Stimulated activated CD8-positive, alpha-beta memory T cell treated with anti-CD3 and anti-CD28 coated beads, Interleukin-15, amount 100 ng/mL, for 24 hours (primary cell): ENCODE measurements around the gene METTL5.
A peak's percentile ranks its signal among the peaks of the same experiment; 100 is the strongest.
"Not testable (repeated sequence)": the region's sequence is repeated elsewhere in the genome, so short reads cannot be mapped to it uniquely, and the experiment has no call there.

ENCODE experiments used
- DNase-seq: peaks from one replicate; pipeline ENCODE4 v3.0.0-alpha.2; 2020; ENCODE audit warnings: low read depth

The METTL5 gene

DNA sequence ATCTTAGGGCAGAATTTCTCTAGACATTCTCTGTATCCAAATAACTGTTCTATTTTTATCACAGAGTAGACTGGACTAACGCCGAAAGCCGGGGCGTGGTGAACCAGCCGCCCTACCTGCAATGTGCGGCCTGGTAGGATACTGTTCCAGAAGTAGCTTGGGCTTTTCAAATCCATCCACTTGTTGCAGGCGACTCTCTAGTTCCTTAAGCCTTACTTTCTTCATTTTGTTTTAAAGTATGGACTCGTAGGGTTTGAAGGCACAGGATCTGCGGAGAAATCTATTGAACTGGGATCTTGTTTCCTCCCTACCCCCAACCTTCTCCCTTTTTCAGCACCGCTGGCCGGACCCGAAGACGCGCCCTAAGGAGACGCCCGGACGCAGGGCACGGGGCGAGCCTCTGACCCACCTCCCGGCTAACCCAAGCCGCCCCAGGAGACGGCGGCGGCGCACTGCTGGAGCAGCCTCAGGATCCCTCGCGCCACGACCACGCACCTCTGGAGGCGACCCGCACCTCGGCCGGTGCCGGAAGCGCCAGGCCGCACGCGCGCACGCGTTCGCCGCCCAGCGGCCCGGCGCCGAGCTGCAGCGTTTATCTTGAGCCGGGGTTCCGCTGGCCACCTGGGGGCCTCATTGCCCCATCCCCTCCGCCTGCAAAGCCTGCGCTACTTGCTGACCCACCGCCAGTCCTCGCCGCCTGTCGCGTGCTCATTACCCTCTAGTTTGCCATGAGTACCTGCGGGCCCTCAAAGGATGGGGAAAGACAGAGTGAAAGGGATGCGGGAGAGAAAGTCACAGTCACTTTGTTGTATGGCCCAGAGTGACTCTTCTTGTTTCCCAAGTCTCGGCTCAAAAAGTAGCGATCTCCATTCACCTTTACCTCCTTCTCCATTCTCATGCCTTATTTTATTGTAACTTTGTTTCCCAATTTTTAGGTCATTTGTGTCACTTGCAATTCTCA, at the start of gene METTL5:
TSS of gene METTL5 (minus strand) at position 533 of the 961 bp plus-strand sequence. CDS start at position 225, 308 bp downstream.
- peak; percentile 64 for DNase-seq

DNA sequence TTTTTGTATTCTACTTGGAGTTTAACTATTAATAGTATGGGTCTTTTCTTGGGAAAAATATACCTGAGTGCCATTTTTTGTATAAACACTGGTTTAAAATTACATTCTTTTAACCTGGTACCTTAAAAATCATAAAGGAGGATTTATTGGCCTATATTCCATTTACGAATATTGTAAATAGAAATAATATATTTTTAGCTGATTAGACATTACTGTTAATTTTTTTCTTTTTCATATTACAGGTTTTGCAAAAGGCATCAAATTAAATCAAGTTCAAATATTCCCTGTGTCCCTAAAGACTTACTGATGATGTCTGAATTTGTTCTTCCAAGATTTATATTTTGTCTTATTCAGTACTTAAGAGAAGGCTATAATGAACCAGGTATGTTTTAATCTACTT, 47.3 kb upstream of the METTL5 start:
- DNase-seq = no peak

DNA sequence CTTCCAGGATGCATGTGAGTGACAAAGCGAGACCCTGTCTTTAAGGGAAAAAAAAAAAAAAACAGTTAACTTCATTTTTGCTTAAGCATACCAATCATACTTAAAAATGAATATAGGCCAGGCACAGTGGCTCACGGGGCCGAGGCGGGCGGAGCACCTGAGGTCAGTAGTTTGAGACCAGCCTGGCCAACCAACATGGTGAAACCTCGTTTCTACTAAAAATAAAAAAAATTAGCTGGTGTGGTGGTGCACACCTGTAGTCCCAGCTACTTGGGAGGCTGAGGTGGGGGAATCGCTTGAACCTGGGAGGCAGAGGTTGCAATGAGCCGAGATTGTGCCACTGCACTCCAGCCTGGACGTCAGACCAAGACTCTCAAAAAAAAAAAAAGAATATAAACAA, 46.7 kb upstream of the METTL5 start:
- DNase-seq = not testable (repeated sequence)

DNA sequence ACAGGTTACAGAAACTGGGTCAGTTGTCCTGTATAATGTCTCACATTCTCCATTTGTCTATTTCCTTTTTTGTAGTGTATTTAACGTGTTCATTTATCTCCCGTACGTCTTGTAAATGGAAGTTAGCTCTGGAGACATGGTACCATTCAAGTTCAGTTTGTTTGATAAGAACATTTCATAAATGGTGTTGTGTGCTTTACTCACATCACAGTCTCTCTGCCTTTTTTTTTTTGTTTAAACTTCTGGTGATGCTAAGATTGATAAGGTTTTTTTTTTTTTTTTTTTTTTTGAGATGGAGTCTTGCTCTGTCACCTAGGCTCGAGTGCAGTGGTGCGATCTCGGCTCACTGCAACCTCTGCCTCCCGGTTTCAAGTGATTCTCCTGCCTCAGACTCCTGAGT, 44.2 kb upstream of the METTL5 start:
- DNase-seq = no peak

DNA sequence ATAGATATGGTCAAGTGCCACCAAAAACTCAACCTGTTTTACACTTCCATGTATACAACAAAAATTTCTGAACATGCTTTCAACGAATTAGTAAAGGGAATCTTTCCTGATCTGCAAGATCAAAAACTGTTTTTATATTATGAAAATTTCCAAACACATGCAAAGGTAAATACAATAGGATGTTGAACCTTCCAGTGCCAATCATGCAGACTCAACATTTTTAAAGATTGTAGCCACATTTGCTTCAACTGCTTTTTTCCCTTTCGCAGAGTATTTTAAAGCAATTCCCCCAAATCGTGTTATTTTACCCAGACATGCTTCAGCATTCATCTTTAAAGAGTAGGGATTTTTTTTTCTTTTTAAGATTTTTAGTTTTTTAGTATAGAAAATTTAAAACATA, 42.9 kb upstream of the METTL5 start:
- DNase-seq = no peak

DNA sequence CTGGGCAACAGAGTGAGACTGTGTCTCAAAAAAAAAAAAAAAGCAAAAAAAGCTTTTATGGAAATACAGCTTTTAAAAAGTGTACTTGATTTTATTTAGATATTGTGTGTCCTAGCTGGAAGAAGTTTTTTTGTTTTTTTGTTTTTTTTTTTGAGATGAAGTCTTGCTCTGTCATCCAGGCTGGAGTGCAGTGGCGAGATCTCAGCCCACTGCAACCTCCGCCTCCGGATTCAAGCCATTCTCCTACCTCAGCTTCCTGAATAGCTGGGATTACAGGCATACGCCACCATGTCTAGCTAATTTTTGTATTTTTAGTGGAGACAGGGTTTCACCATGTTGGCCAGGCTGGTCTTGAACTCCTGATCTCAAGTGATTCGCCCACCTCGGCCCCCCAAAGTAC, 41.5 kb upstream of the METTL5 start:
- DNase-seq = not testable (repeated sequence)

DNA sequence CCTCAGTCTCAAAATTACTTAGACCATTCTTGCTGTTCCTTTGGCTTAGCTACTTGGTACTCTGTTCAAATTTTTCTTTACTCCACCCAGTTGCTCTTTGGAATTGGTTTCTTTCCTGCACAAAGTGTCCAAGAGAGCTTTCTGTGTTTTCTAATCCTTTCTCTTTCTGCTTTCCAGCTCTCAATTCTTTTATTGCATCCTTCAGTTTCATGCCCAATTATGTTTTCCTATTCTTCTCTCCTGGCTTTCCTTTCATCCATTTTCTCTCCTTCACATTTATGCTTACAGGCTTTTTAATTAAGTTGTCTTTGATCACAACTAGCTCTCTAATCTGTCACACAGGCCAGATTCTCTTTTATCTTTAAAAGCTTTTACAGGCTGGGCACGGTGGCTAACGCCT, 40.8 kb upstream of the METTL5 start:
- no peak for DNase-seq

DNA sequence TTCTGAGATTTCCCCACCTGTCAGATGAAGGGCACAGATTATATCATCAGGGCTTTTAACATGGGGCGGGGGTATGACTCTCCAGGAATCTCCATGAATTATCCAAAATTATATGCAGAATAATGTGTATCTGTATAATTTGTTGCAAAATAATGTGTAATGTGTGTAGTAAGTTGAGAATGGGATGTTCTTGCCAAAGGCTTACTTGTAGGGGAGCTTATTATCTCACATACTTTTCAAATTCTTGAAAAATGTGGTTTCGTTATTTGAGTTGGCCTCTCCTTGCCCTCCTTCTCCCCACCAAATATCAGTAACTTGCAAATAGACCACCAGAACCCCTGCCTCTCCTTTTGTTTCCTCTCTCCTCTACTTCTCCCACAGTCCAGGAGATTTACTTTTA, 38.1 kb upstream of the METTL5 start:
- DNase-seq = no peak

DNA sequence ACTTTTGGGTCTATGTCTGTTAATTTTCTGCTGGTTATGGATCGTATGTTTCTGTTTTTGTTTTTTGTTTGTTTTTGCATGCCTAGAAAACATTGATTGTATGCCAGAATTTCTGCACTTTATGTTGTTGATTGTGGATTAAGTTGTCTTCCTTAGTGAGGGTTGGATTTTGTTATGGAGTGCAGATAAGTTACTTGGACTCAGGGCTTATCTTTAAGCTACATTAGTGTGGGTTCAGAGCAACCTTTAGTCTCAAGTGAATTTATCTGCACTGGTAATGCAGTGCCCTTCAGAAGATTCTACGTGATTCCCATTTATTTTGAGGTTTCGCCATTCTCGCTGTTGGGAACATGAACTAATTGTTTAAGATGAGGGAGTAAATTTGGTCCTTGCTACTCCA, 35.4 kb upstream of the METTL5 start:
- DNase-seq = no peak

DNA sequence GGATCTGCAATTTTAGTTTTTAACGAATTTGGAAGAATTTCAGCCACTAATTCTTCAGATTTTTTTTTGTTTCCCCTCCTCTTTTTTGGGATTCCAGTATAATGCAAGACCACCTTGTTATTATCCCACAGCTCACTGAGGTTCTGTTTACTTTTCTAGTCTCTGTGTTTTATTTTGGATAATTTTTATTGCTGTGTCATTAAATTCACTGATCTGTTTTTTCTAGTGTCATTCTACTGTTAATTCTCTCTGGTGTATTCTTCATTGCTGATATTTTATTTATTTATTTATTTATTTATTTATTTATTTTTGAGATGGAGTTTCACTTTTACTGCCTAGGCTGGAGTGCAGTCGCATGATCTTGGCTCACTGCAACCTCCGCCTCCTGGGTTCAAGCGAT, 34.7 kb upstream of the METTL5 start:
- no peak for DNase-seq

DNA sequence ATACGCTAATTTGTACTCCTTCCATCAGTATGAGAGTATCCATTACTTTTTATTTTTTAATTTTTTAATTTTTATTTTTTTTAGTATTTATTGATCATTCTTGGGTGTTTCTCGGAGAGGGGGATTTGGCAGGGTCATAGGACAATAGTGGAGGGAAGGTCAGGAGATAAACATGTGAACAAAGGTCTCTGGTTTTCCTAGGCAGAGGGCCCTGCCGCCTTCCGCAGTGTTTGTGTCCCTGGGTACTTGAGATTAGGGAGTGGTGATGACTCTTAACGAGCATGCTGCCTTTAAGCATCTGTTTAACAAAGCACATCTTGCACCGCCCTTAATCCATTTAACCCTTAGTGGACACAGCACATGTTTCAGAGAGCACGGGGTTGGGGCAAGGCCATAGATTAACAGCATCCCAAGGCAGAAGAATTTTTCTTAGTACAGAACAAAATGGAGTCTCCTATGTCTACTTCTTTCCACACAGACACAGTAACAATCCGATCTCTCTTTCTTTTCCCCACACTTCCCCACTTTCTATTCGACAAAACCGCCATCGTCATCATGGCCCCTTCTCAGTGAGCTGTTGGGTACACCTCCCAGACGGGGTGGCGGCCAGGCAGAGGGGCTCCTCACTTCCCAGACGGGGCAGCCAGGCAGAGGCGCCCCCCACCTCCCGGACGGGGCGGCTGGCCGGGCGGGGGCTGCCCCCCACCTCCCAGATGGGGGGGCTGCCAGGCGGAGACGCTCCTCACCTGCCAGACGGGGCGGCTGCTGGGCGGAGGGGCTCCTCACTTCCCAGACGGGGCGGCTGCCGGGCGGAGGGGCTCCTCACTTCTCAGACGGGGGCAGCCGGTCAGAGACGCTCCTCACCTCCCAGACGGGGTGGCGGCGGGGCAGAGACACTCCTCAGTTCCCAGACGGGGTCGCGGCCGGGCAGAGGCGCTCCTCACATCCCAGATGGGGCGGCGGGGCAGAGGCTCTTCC, 30.9 kb upstream of the METTL5 start:
- not testable (repeated sequence) for DNase-seq

DNA sequence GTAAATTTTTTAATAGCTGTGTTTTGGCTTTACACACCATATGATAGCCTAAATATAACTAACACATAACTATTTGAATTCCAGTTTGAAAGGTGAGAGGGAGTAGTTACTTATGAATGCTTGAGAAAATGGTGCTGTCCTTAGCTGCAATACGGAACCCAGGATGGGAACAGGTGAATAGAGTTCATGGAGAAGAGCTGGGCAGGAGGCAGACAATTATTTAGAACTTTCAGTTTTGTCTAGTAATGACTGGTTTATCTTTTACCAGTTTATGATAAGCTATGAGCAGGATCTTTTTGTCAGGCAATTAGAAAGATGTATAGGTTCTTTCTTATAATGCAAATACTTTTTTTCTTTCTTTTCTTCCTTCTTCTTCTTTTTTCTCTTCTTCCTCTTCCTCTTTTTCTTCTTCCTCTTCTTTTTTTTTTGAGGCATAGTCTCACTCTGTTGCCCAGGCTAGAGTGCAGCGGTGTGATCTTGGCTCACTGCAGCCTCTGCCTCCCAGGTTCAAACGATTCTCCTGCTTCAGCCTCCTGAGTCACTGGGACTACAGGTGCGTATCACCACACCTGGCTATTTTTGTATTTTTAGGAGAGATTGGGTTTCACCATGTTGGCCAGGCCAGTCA, 28.4 kb upstream of the METTL5 start:
- no peak for DNase-seq

DNA sequence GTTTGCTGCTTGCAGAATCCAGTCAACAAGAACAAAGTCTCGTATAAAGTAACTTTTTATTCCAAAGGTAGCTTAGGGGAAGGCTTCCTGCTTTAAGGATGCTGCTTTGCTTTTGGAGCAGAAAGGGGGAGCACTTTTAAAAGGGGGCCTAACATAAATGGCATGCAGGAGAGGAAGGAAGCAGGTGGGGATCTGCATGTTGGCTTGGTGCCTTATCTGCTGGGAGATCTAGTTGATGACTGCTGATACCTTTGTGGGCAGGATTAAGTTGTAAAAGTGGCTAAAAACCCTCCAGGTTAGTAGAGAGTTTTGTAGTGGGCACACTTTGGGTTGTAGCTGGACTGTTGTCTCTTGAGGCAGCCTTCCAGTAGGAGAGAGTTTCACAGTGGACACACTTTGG, 25.0 kb upstream of the METTL5 start:
- DNase-seq = no peak

DNA sequence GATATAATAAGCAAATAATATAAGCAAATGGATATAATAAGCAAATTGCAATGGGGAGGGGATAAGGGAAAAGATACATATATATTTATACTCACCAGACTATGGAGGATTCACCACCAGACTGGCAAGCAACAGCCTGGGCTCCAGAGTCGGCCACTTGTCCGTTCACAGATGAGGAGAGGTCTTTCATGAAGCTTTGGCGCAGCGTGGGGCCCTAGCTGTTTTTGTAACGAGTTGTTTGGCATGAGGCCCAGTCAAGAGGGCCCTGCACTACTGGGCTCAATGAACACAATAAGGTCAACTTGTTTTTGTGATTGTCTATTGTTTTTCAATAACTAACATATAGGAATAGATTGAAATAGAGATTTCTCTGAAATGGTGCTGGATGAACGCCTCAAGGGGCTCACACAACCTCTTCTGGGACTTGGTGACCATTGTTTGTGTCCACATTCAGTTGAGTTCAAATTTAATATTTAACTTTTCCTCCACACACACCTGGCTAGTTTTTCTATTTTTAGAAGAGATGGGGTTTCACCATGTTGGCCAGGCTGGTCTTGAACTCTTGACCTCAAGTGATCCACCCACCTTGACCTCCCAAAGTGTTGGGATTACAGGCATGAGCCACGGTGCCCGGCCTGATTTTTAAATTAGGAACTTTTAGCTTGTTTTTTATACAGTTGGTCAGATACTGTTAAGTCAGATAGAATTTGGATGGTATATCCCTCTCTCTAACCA, 24.4 kb upstream of the METTL5 start:
- DNase-seq = not testable (repeated sequence)

DNA sequence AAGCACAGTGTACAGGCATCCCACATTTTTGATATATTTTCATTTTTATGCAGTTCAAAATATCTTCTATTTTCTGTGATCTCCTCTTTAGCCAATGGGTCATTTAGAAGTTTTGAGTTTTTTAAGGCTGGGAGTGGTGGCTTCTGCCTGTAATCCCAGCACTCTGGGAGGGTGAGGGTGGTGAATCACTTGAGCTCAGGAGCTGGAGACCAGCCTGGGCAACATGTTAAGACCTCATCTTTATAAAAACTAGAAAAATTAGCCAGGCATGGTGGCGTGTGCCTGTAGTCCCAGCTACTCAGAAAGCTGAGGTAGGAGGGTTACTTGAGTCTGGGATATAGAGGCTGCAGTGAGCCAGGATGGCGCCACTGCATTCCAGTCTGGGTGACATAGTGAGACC, 20.3 kb upstream of the METTL5 start:
- no peak for DNase-seq

DNA sequence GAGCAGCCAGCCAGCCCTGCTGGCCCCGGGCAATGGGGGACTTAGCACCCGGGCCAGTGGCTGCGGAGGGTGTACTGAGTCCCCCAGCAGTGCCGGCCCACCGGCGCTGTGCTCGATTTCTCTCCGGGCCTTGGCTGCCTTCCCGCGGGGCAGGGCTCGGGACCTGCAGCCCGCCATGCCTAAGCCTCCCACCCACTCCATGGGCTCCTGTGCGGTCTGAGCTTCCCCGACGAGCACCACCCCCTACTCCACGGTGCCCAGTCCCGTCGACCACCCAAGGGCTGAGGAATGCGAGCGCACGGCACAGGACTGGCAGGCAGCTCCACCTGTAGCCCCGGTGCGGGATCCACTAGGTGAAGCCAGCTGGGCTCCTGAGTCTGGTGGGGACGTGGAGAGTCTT, 16.9 kb upstream of the METTL5 start:
- not testable (repeated sequence) for DNase-seq

DNA sequence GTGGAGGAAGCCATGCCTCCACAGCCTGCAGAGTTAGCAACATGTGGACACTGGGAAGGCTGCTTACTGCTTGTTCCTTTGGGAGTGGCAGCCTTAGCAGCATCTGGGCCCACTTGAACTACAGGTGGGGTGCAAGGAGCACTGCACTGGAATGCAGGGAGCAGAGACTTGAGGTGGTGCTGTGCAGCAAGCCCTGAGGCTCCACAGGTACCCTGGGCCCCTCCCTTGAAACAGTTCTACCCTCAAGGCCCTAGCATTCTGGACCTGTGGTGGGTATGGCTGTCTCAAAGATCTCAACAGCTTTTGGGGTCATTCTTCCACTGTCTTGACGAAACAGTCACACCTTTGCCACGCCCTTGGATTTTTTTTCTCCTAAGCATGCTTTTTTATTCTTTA, 16.0 kb upstream of the METTL5 start:
- no peak for DNase-seq

DNA sequence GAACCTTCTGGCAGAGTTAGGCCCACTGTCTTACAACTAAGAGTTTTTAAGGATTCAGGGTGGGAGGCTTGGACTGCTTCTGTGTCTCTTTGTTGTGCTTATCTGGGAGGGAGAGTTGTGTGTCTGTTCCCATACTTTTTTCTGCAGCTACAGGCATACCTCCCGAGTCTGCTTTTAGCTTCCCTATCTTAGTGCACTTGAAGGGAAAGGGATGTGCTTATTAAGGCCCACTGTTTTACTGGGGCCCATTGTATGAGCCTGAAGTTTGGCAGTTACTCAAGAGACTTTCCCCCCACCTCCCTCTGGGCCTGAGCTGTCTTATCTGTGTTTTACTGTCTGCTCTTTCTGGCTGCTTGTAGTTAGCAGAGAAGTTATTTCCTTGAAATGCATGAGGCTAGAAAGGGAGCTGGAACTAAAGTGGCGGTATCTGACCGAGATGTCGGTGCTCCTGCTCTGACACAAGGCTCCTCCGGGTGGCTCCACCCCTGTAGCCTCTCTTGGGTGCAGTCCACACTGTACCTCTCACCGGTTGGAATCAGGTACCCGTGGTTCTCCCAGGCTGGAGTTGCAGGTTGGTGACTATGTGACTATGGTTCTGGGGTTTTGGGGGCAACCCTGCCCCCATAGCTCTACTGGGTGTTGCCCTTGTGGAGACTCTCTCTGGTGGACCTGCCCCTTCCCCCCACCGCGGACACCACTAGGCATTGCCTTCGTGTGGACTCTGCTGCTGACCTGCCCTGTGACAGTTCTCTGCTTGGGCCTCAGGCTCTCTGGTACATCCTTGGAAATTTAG, 15.4 kb upstream of the METTL5 start:
- DNase-seq = no peak

DNA sequence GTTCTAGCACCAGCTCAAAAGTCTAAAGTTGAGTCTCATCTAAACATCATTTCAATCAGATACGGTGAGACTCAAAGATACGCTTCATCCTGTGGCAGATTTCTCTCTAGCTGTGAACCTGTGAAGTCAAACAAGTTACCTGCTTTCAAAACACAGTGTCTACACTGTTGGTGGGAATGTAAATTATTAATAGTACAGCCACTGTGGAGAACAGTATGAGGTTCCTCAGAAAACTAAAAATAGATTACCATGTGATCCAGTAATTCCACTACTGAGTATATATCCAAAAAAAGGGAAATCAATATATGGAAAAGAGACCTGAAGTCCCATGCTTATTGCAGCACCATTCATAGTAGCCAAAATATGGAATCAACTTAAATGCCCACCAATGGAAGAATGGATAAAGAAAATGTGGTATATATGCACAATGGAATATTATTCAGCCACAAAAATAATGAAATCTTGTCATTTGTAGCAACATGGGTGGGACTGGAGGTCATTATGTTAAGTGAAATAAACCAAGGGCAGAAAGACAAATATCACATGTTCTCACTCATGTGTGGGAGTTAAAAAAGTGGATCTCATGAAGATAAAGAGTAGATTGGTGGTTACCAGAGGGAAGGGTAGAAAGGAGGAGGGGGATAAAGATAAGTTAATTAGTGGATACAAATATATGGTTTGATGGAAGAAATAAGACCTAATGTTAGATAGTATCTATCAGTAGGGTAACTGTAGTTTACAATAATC, 14.2 kb upstream of the METTL5 start:
- no peak for DNase-seq

DNA sequence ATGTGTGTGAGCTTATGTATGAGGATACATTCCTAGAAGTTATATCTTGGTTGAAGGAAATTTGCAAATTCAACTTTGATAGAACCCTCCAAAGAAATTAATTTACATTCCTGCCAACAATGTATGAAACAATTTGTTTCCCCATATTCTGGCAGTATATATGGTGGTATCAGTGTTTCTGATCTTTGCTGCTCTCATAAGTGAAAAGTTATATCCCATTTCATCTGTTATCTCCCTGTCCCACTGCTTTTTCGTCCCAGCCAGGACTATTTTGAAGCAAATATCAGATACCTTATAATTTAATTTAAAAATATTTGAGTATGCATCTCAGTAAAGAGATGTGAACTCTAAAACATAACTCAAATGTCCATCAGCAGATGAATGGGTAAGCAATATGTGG, 9.7 kb upstream of the METTL5 start:
- DNase-seq = no peak
